Measurements from ENCODE around the gene IKBKG. TPM values are rescaled to one million over a fixed set of nuclear protein-coding genes. Genes with fewer than 3 reads are reported as not detected.

IKBKG gene
- total RNA-seq, 3 donors from 2014 or later (not counting 1 experiment from before 2014, with no cell fraction given), result 64.8 to 84.6 (median 84.1) TPM

- peaks cover 15% of the 10 kb centered on the region for H3K4me1 ChIP-seq (ENCODE audit: control insufficient read depth, insufficient read depth, low read length)
- H3K4me1 Mint-ChIP-seq, result peaks cover 19 to 26% of the 10 kb centered on the region in 2 donors
- no peak for TF ChIP-seq CTCF (IDR thresholded peaks at IDR 0.05)
- no peak overlapping the region for H3K4me3 Mint-ChIP-seq
- peaks cover 0 to under 1% of the 10 kb centered on the region in 2 donors for H3K27me3 Mint-ChIP-seq (ENCODE audit: low read depth in 2 of 2)
- H3K36me3 ChIP-seq (ENCODE audit: control insufficient read depth, insufficient read depth, low read length), result no peaks in the 10 kb centered on the region
- H3K27ac Mint-ChIP-seq, result no peak overlapping the region
- WGBS (ENCODE audit: insufficient coverage), result no CpG with 5 or more reads among the region's 3 CpGs
- H3K27ac ChIP-seq (ENCODE audit: low read length), result no peak overlapping the region
- H3K36me3 Mint-ChIP-seq, result no peaks in the 10 kb centered on the region
- H3K27me3 ChIP-seq (ENCODE audit: control insufficient read depth, insufficient read depth, low read length), result no peaks in the 10 kb centered on the region
- no peaks in the 10 kb centered on the region for H3K9me3 ChIP-seq (ENCODE audit: control insufficient read depth, insufficient read depth, low read length)
- DNase-seq (peak in 1 of 2 donors; percentile 16), ATAC-seq (peak; percentile 67 to 91 (median 85))
- intact Hi-C loops (cut with micrococcal nuclease), result no loop called here
- no peak overlapping the region for H3K4me3 ChIP-seq (ENCODE audit: low read length)
- H3K9me3 Mint-ChIP-seq, result no peaks in the 10 kb centered on the region
Measured at GRCh38 chrX:154596290-154596929, 49.0 kb downstream of the IKBKG start.

GRCh38 chrX:154597221-154597620 lies 49.8 kb downstream of the IKBKG start:
- whole genome bisulfite sequencing (ENCODE audit: insufficient coverage), result 96% methylated on average over 8 of the region's 12 CpGs
- Mint-ChIP-seq H3K9me3 (no peaks in the 10 kb centered on the region), H3K27ac (no peak overlapping the region), H3K4me1 (peaks cover 19 to 26% of the 10 kb centered on the region in 2 donors), H3K4me3 (no peak overlapping the region), H3K27me3 (ENCODE audit: low read depth in 2 of 2) (peaks cover 2 to 6% of the 10 kb centered on the region in 2 donors), H3K36me3 (no peaks in the 10 kb centered on the region)
- no peak for ATAC-seq
- intact Hi-C loops (cut with micrococcal nuclease), result no loop called here
- H3K27ac ChIP-seq (ENCODE audit: low read length), result no peak overlapping the region
- no peaks in the 10 kb centered on the region for H3K36me3 ChIP-seq (ENCODE audit: control insufficient read depth, insufficient read depth, low read length)
- TF ChIP-seq CTCF (IDR thresholded peaks at IDR 0.05), result no peak
- no peak overlapping the region for H3K4me3 ChIP-seq (ENCODE audit: low read length)
- H3K27me3 ChIP-seq (ENCODE audit: control insufficient read depth, insufficient read depth, low read length), result no peaks in the 10 kb centered on the region
- peaks cover 15% of the 10 kb centered on the region for H3K4me1 ChIP-seq (ENCODE audit: control insufficient read depth, insufficient read depth, low read length)
- H3K9me3 ChIP-seq (ENCODE audit: control insufficient read depth, insufficient read depth, low read length), result no peaks in the 10 kb centered on the region
- DNase-seq, result no peak

- TF ChIP-seq CTCF (IDR thresholded peaks at IDR 0.05), result no peak
- no peaks in the 10 kb centered on the region for H3K27me3 ChIP-seq (ENCODE audit: control insufficient read depth, insufficient read depth, low read length)
- Mint-ChIP-seq H3K4me1 (peaks cover 19 to 26% of the 10 kb centered on the region in 2 donors), H3K27me3 (ENCODE audit: low read depth in 2 of 2) (peaks cover 2 to 6% of the 10 kb centered on the region in 2 donors), H3K36me3 (no peaks in the 10 kb centered on the region), H3K4me3 (no peak overlapping the region), H3K27ac (no peak overlapping the region), H3K9me3 (no peaks in the 10 kb centered on the region)
- intact Hi-C loops (cut with micrococcal nuclease), result no loop called here
- no peak overlapping the region for H3K4me3 ChIP-seq (ENCODE audit: low read length)
- H3K27ac ChIP-seq (ENCODE audit: low read length), result no peak overlapping the region
- WGBS (ENCODE audit: insufficient coverage), result 95% methylated on average over 3 of the region's 8 CpGs
- ATAC-seq (no peak), DNase-seq (no peak)
- no peaks in the 10 kb centered on the region for H3K9me3 ChIP-seq (ENCODE audit: control insufficient read depth, insufficient read depth, low read length)
- H3K4me1 ChIP-seq (ENCODE audit: control insufficient read depth, insufficient read depth, low read length), result peaks cover 15% of the 10 kb centered on the region
- no peaks in the 10 kb centered on the region for H3K36me3 ChIP-seq (ENCODE audit: control insufficient read depth, insufficient read depth, low read length)
Measured at GRCh38 chrX:154598656-154599055, 51.2 kb downstream of the IKBKG start.

- no peaks in the 10 kb centered on the region for H3K9me3 Mint-ChIP-seq
- no peak for DNase-seq
- H3K27me3 Mint-ChIP-seq (ENCODE audit: low read depth in 2 of 2), result peaks cover 2 to 6% of the 10 kb centered on the region in 2 donors
- Histone ChIP-seq H3K4me1 (ENCODE audit: control insufficient read depth, insufficient read depth, low read length) (peaks cover 15% of the 10 kb centered on the region), H3K36me3 (ENCODE audit: control insufficient read depth, insufficient read depth, low read length) (no peaks in the 10 kb centered on the region), H3K9me3 (ENCODE audit: control insufficient read depth, insufficient read depth, low read length) (no peaks in the 10 kb centered on the region), H3K4me3 (ENCODE audit: low read length) (no peak overlapping the region), H3K27ac (ENCODE audit: low read length) (no peak overlapping the region), H3K27me3 (ENCODE audit: control insufficient read depth, insufficient read depth, low read length) (no peaks in the 10 kb centered on the region)
- H3K36me3 Mint-ChIP-seq, result no peaks in the 10 kb centered on the region
- no peak for TF ChIP-seq CTCF (IDR thresholded peaks at IDR 0.05)
- ATAC-seq, result no peak
- intact Hi-C loops (cut with micrococcal nuclease), result no loop called here
- peaks cover 19 to 26% of the 10 kb centered on the region in 2 donors for H3K4me1 Mint-ChIP-seq
- WGBS (ENCODE audit: insufficient coverage), result 95% methylated on average over 14 of the region's 14 CpGs
- H3K4me3 Mint-ChIP-seq, result no peak overlapping the region
- H3K27ac Mint-ChIP-seq, result peak overlapping the region in 1 of 2 donors; percentile 15
Measured at GRCh38 chrX:154599531-154599930, 52.1 kb downstream of the IKBKG start.

Data from natural killer cell (primary cell).